HG03064 (cell line): ENCODE measurements around the gene TEX264.
"Not testable (repeated sequence)": the region's sequence is repeated elsewhere in the genome, so short reads cannot be mapped to it uniquely, and the experiment has no call there.

Source experiments
- ATAC-seq: cut with Tn5 transposase; IDR thresholded peaks from one replicate; pipeline ENCODE4 v1.9.1; 2021; ENCODE audit warnings: low read depth; ENCODE audit not compliant: unreplicated experiment

Gene TEX264

GRCh38 chr3:51742978-51743377, 71.9 kb downstream of the TEX264 start:
- ATAC-seq = not testable (repeated sequence)

DNA sequence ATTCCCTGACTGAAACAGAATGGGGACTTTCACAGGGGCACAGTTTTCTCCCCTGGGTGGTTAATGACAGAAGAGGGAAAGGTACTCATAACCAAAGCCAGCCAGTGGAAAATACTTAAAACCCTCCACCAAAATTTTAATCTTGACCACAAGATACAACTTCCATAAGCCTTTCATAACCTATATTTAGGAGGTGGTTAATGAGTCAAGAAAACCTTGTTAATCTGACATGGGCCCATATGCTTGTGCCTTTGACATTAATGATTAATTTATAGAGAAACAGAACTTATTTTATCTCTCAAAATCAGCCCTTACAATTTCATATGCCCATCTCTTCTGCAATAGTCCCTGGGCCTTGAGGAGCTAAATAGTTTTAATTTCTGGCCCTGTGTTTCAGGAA, 76.8 kb downstream of the TEX264 start:
- ATAC-seq = no peak

- no peak for ATAC-seq
These were observed 77.3 kb downstream of the TEX264 start for GRCh38 chr3:51748327-51748726.

DNA sequence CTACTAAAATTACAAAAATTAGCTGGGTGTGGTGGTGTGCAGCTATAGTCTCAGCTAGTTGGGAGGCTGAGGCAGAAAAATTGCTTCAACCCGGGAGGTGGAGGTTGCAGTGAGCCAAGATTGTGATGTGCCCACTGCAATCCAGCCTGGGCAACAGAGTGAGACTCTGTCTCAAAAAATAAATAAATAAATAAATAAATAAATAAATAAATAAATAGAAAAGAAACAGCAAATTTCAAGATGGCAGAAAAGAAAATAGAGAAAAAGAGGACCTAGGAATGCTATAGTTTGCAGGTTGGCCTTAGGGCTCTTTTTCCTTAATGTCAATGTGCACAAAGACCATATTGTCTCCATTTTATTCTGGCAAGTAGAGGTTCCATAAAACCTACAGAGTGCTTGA, 79.8 kb downstream of the TEX264 start:
- no peak for ATAC-seq

GRCh38 chr3:51751287-51751686, 80.2 kb downstream of the TEX264 start:
- ATAC-seq = no peak
